Measurements from ENCODE around the gene THAP10. TPM values are rescaled to one million over a fixed set of nuclear protein-coding genes. Genes with fewer than 3 reads are reported as not detected.

The THAP10 gene
- total RNA-seq, 1 donor from 2014 or later: 1.6 TPM

- Histone ChIP-seq H3K79me2 (ENCODE audit: insufficient read depth, low read length) (no peaks in the 10 kb centered on the region), H3K9me3 (ENCODE audit: insufficient read depth, low read depth, low read length) (no peaks in the 10 kb centered on the region), H4K20me1 (ENCODE audit: insufficient read depth, low read length) (no peaks in the 10 kb centered on the region), H3K27ac (ENCODE audit: low read depth, low read length) (no peak overlapping the region), H2AFZ (ENCODE audit: low read depth, low read length) (no peak overlapping the region), H3K4me2 (ENCODE audit: low read length) (peak overlapping the region; percentile 58), H3K27me3 (ENCODE audit: insufficient read depth, low read length) (no peaks in the 10 kb centered on the region), H3K4me3 (ENCODE audit: insufficient read depth, low read depth, low read length) (no peak overlapping the region), H3K36me3 (ENCODE audit: insufficient read depth, low read length) (no peaks in the 10 kb centered on the region), H3K4me1 (ENCODE audit: insufficient read depth, low read length) (peaks cover 10% of the 10 kb centered on the region), H3K9ac (ENCODE audit: low read length) (no peak overlapping the region)
- Mint-ChIP-seq H3K9me3 (ENCODE audit: unreplicated experiment) (peaks cover 2% of the 10 kb centered on the region), H3K27me3 (ENCODE audit: low read depth, unreplicated experiment) (no peaks in the 10 kb centered on the region), H3K4me3 (ENCODE audit: unreplicated experiment) (no peak overlapping the region), H3K36me3 (ENCODE audit: low read depth, unreplicated experiment) (peaks cover 7% of the 10 kb centered on the region), H3K27ac (ENCODE audit: unreplicated experiment) (no peak overlapping the region), H3K4me1 (ENCODE audit: low read depth, unreplicated experiment) (peaks cover 28% of the 10 kb centered on the region)
- peak; percentile 87 for FAIRE-seq
- DNase-seq (ENCODE audit: low read depth): peak; percentile 88
- TF ChIP-seq, protein P1, sequence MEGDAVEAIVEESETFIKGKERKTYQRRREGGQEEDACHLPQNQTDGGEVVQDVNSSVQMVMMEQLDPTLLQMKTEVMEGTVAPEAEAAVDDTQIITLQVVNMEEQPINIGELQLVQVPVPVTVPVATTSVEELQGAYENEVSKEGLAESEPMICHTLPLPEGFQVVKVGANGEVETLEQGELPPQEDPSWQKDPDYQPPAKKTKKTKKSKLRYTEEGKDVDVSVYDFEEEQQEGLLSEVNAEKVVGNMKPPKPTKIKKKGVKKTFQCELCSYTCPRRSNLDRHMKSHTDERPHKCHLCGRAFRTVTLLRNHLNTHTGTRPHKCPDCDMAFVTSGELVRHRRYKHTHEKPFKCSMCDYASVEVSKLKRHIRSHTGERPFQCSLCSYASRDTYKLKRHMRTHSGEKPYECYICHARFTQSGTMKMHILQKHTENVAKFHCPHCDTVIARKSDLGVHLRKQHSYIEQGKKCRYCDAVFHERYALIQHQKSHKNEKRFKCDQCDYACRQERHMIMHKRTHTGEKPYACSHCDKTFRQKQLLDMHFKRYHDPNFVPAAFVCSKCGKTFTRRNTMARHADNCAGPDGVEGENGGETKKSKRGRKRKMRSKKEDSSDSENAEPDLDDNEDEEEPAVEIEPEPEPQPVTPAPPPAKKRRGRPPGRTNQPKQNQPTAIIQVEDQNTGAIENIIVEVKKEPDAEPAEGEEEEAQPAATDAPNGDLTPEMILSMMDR (IDR thresholded peaks at IDR 0.05; ENCODE audit: insufficient read depth, low read depth, low read length): no peak
- TF ChIP-seq EZH2 (IDR thresholded peaks at IDR 0.05; ENCODE audit: insufficient read depth, low read length): no peak
Observed at GRCh38 chr15:70870051-70870450, 22.2 kb downstream of the THAP10 start.

- Histone ChIP-seq H3K4me3 (ENCODE audit: insufficient read depth, low read depth, low read length) (no peak overlapping the region), H3K4me1 (ENCODE audit: insufficient read depth, low read length) (peaks cover 12% of the 10 kb centered on the region), H3K79me2 (ENCODE audit: insufficient read depth, low read length) (no peaks in the 10 kb centered on the region), H3K9me3 (ENCODE audit: insufficient read depth, low read depth, low read length) (no peaks in the 10 kb centered on the region), H4K20me1 (ENCODE audit: insufficient read depth, low read length) (no peaks in the 10 kb centered on the region), H3K9ac (ENCODE audit: low read length) (no peak overlapping the region), H3K27ac (ENCODE audit: low read depth, low read length) (no peak overlapping the region), H2AFZ (ENCODE audit: low read depth, low read length) (no peak overlapping the region), H3K27me3 (ENCODE audit: insufficient read depth, low read length) (no peaks in the 10 kb centered on the region), H3K36me3 (ENCODE audit: insufficient read depth, low read length) (no peaks in the 10 kb centered on the region), H3K4me2 (ENCODE audit: low read length) (no peak overlapping the region)
- DNase-seq (ENCODE audit: low read depth) (no peak), FAIRE-seq (no peak)
- Mint-ChIP-seq H3K4me3 (ENCODE audit: unreplicated experiment) (no peak overlapping the region), H3K36me3 (ENCODE audit: low read depth, unreplicated experiment) (peaks cover 7% of the 10 kb centered on the region), H3K9me3 (ENCODE audit: unreplicated experiment) (peaks cover 2% of the 10 kb centered on the region), H3K27me3 (ENCODE audit: low read depth, unreplicated experiment) (no peaks in the 10 kb centered on the region), H3K27ac (ENCODE audit: unreplicated experiment) (no peak overlapping the region), H3K4me1 (ENCODE audit: low read depth, unreplicated experiment) (peaks cover 22% of the 10 kb centered on the region)
- no peak for TF ChIP-seq EZH2 (IDR thresholded peaks at IDR 0.05; ENCODE audit: insufficient read depth, low read length)
- TF ChIP-seq, protein P1 (IDR thresholded peaks at IDR 0.05; ENCODE audit: insufficient read depth, low read depth, low read length): no peak
Observed at GRCh38 chr15:70869346-70869745, 22.9 kb downstream of the THAP10 start.

- H2AFZ ChIP-seq (ENCODE audit: low read depth, low read length): no peak overlapping the region
- peaks cover 32% of the 10 kb centered on the region for H3K4me1 Mint-ChIP-seq (ENCODE audit: low read depth, unreplicated experiment)
- peaks cover 25% of the 10 kb centered on the region for H3K4me1 ChIP-seq (ENCODE audit: insufficient read depth, low read length)
- no peaks in the 10 kb centered on the region for H3K36me3 ChIP-seq (ENCODE audit: insufficient read depth, low read length)
- no peak overlapping the region for H3K27ac ChIP-seq (ENCODE audit: low read depth, low read length)
- no peaks in the 10 kb centered on the region for H3K27me3 ChIP-seq (ENCODE audit: insufficient read depth, low read length)
- no peak overlapping the region for H3K4me2 ChIP-seq (ENCODE audit: low read length)
- no peak for FAIRE-seq
- H3K9ac ChIP-seq (ENCODE audit: low read length): no peak overlapping the region
- H3K79me2 ChIP-seq (ENCODE audit: insufficient read depth, low read length): no peaks in the 10 kb centered on the region
- peak overlapping the region; percentile 41 for H3K27ac Mint-ChIP-seq (ENCODE audit: unreplicated experiment)
- peak; percentile 48 for DNase-seq (ENCODE audit: low read depth)
- peaks cover 2% of the 10 kb centered on the region for H3K36me3 Mint-ChIP-seq (ENCODE audit: low read depth, unreplicated experiment)
- no peak overlapping the region for H3K4me3 ChIP-seq (ENCODE audit: insufficient read depth, low read depth, low read length)
- no peak for TF ChIP-seq EZH2 (IDR thresholded peaks at IDR 0.05; ENCODE audit: insufficient read depth, low read length)
- TF ChIP-seq, protein P1 (IDR thresholded peaks at IDR 0.05; ENCODE audit: insufficient read depth, low read depth, low read length): no peak
- no peaks in the 10 kb centered on the region for H3K9me3 ChIP-seq (ENCODE audit: insufficient read depth, low read depth, low read length)
- no peaks in the 10 kb centered on the region for H4K20me1 ChIP-seq (ENCODE audit: insufficient read depth, low read length)
- no peak overlapping the region for H3K4me3 Mint-ChIP-seq (ENCODE audit: unreplicated experiment)
- H3K9me3 Mint-ChIP-seq (ENCODE audit: unreplicated experiment): no peaks in the 10 kb centered on the region
- no peaks in the 10 kb centered on the region for H3K27me3 Mint-ChIP-seq (ENCODE audit: low read depth, unreplicated experiment)
Observed at GRCh38 chr15:70867911-70868467, 24.2 kb downstream of the THAP10 start.
